HCT116 (cell line): Measurements from ENCODE around the gene RNPS1. TPM values are rescaled to one million over a fixed set of nuclear protein-coding genes. Genes with fewer than 3 reads are reported as not detected.

ENCODE experiments used
- ATAC-seq: fragments of 200-7000 bp; cut with Tn5 transposase; 2 replicates; pipeline ENCODE4 v1.9.1; 2020; ENCODE audit warnings: mild to moderate bottlenecking, moderate library complexity
- BruUV-seq: library from RNA; stranded (reverse); fragments of 400-500 nt; replicated peaks from 2 replicates; lab custom pipeline; 2021; lab: Mats Ljungman, UMichigan
- CTCF ChIA-PET: fragments of 300-600 bp; sonication (Branson Sonifier 250); formaldehyde crosslinking; loops from one replicate; lab custom pipeline; 2021; ENCODE audit warnings: antibody characterized with exemption; lab: Charles Lee
- POLR2A ChIA-PET: fragments of 300-600, 350-600 bp; sonication (Branson Sonifier 250); formaldehyde crosslinking; loops from one replicate; lab custom pipeline; 2021; ENCODE audit warnings: antibody characterized with exemption; lab: Charles Lee
- RAD21 ChIA-PET, 2 experiments: fragments of 300-600 bp; sonication (Branson Sonifier 250); formaldehyde crosslinking; loops; one replicate each; lab custom pipeline; 2023; ENCODE audit warnings: low total read pairs in 2 of 2; ENCODE audit not compliant: uncharacterized antibody in 2 of 2, unreplicated experiment in 2 of 2, low non-redundant PET in 1 of 2; lab: Charles Lee
- DNase-seq: peaks from one replicate; pipeline ENCODE4 v3.0.0-alpha.2; 2010; ENCODE audit warnings: low read depth, low spot score
- H2AFZ ChIP-seq: fragments of 200-600 bp; shearing (Covaris generic), sonication (generic); 2 replicates; pipeline ENCODE4 v1.6.1; 2017; ENCODE audit warnings: low read depth, mixed run types, mixed read lengths, antibody characterized with exemption, low read length; ENCODE audit not compliant: poor library complexity, severe bottlenecking
- H3K27ac ChIP-seq: 2 replicates; pipeline ENCODE4 v1.5.1; 2012; ENCODE audit warnings: low read depth, low read length
- H3K27me3 ChIP-seq: fragments of 200-600 bp; sonication (generic); 2 replicates; pipeline ENCODE4 v1.6.1; 2016; ENCODE audit warnings: mixed run types, low read length, mixed read lengths; ENCODE audit not compliant: insufficient read depth
- H3K36me3 ChIP-seq, 2 experiments: fragments of 200-500 bp in 1 of 2; fragments of 200-600 bp in 1 of 2; sonication (Bioruptor generic) in 1 of 2; sonication (generic) in 1 of 2; 2 replicates each; pipeline versions ENCODE4 v1.5.1 to v1.6.1; 2014 to 2016; ENCODE audit warnings: low read length in 2 of 2, inconsistent platforms in 1 of 2, mixed read lengths in 1 of 2, mixed run types in 1 of 2; ENCODE audit not compliant: insufficient read depth in 2 of 2, control insufficient read depth in 1 of 2
- H3K4me1 ChIP-seq, 2 experiments: fragments of 200-600 bp in 1 of 2; sonication (generic) in 1 of 2; 2 replicates each; pipeline versions ENCODE4 v1.5.1 to v1.6.1; 2012 to 2017; ENCODE audit warnings: low read length in 2 of 2, inconsistent platforms in 1 of 2, mild to moderate bottlenecking in 1 of 2, mixed read lengths in 1 of 2, mixed run types in 1 of 2, moderate library complexity in 1 of 2; ENCODE audit not compliant: insufficient read depth in 2 of 2, control insufficient read depth in 1 of 2
- H3K4me2 ChIP-seq: fragments of 200-600 bp; sonication (generic); 2 replicates; pipeline ENCODE4 v1.6.1; 2017; ENCODE audit warnings: mixed run types, low read length, mixed read lengths
- H3K4me3 ChIP-seq, 2 experiments: fragments of 200-600 bp in 1 of 2; sonication (generic) in 1 of 2; replicated peaks in 1 of 2; 2 replicates each; pipeline ENCODE4 v1.5.1; 2011 to 2016; ENCODE audit warnings: low read length in 2 of 2, control low read depth in 1 of 2, low read depth in 1 of 2, mild to moderate bottlenecking in 1 of 2, mixed read lengths in 1 of 2, mixed run types in 1 of 2
- H3K79me2 ChIP-seq: fragments of 200-600 bp; sonication (generic); 2 replicates; pipeline ENCODE4 v1.6.1; 2017; ENCODE audit warnings: mild to moderate bottlenecking, mixed run types, low read length, moderate library complexity, mixed read lengths; ENCODE audit not compliant: insufficient read depth
- H3K9ac ChIP-seq: fragments of 200-600 bp; sonication (generic); 2 replicates; pipeline ENCODE4 v1.6.1; 2016; ENCODE audit warnings: low read length, mixed read lengths
- H3K9me2 ChIP-seq: fragments of 200-600 bp; sonication (generic), shearing (Covaris generic); 2 replicates; pipeline ENCODE4 v1.6.1; 2017; ENCODE audit warnings: mixed run types, mild to moderate bottlenecking, moderate library complexity; ENCODE audit not compliant: insufficient read depth
- H3K9me3 ChIP-seq, 2 experiments: fragments of 200-500 bp in 1 of 2; fragments of 200-600 bp in 1 of 2; sonication (Bioruptor generic) in 1 of 2; sonication (generic) in 1 of 2; 2 replicates each; pipeline ENCODE4 v1.6.1; 2014 to 2017; ENCODE audit warnings: low read length in 2 of 2, mixed read lengths in 2 of 2, inconsistent platforms in 1 of 2, low read depth in 1 of 2, mild to moderate bottlenecking in 1 of 2, mixed run types in 1 of 2, moderate library complexity in 1 of 2; ENCODE audit not compliant: control insufficient read depth in 1 of 2, insufficient read depth in 1 of 2
- H4K20me1 ChIP-seq: fragments of 200-600 bp; sonication (generic), shearing (Covaris generic); 2 replicates; pipeline ENCODE4 v1.6.1; 2017; ENCODE audit warnings: mixed run types, mild to moderate bottlenecking, moderate library complexity; ENCODE audit not compliant: insufficient read depth
- CBX3 ChIP-seq: IDR thresholded peaks from 2 replicates; pipeline ENCODE4 v1.6.1; 2012; ENCODE audit warnings: low read depth
- EGR1 ChIP-seq: IDR thresholded peaks from 2 replicates; pipeline ENCODE4 v1.6.1; 2012; ENCODE audit warnings: low read depth
- ELF1 ChIP-seq: IDR thresholded peaks from 2 replicates; pipeline ENCODE4 v1.6.1; 2012; ENCODE audit warnings: low read depth, borderline replicate concordance
- EZH2phosphoT487 ChIP-seq: fragments of 200-600 bp; IDR thresholded peaks from 2 replicates; pipeline ENCODE4 v1.6.1; 2018; ENCODE audit warnings: antibody characterized with exemption, borderline replicate concordance
- JUND ChIP-seq: IDR thresholded peaks from 2 replicates; pipeline ENCODE4 v1.6.1; 2012
- MAX ChIP-seq: IDR thresholded peaks from 2 replicates; pipeline ENCODE4 v1.6.1; 2012
- POLR2A ChIP-seq: IDR thresholded peaks from 2 replicates; pipeline ENCODE4 v1.7.0; 2011; ENCODE audit warnings: borderline replicate concordance; ENCODE audit not compliant: insufficient read depth, insufficient read length; ENCODE audit errors: extremely low read depth
- POLR2AphosphoS5 ChIP-seq: IDR thresholded peaks from 2 replicates; pipeline ENCODE4 v1.6.1; 2011; ENCODE audit warnings: mild to moderate bottlenecking, low read depth, low read length, moderate library complexity
- REST ChIP-seq: IDR thresholded peaks from 2 replicates; pipeline ENCODE4 v1.6.1; 2012; ENCODE audit warnings: low read depth
- SIN3A ChIP-seq: IDR thresholded peaks from 2 replicates; pipeline ENCODE4 v1.6.1; 2012; ENCODE audit warnings: low read depth
- SP1 ChIP-seq: IDR thresholded peaks from 2 replicates; pipeline ENCODE4 v1.6.1; 2012; ENCODE audit warnings: low read depth
- SRF ChIP-seq: IDR thresholded peaks from 2 replicates; pipeline ENCODE4 v1.6.1; 2012; ENCODE audit warnings: low read depth
- YY1 ChIP-seq: IDR thresholded peaks from 2 replicates; pipeline ENCODE4 v1.6.1; 2011; ENCODE audit warnings: low read length, low read depth, moderate library complexity, mild to moderate bottlenecking; ENCODE audit not compliant: insufficient replicate concordance; ENCODE audit errors: extremely low read depth
- ZFX ChIP-seq: fragments of 450-650 bp; IDR thresholded peaks from 2 replicates; pipeline ENCODE4 v1.6.1; 2017
- ZNF274 ChIP-seq: fragments of 200-500 bp; sonication (Bioruptor generic); IDR thresholded peaks from 2 replicates; pipeline ENCODE4 v1.6.1; 2014; ENCODE audit warnings: mild to moderate bottlenecking, low read depth, low read length, inconsistent platforms
- intact Hi-C: fragments of 100-400 bp; cut with micrococcal nuclease; formaldehyde crosslinking; loops from 2 replicates; pipeline ENCODE4 v1.10.0; 2022
- total RNA-seq: library from RNA; stranded (reverse); gene quantifications from one replicate; pipeline ENCODE4 v1.2.1, GENCODE V29; 2021; ENCODE audit not compliant: unreplicated experiment

RNPS1 gene
- total RNA-seq, 1 experiment from 2014 or later: 257 TPM

- Histone ChIP-seq H2AFZ (no peak overlapping the region), H3K4me2 (peak overlapping the region; percentile 75), H3K9me2 (no peaks in the 10 kb centered on the region), H3K4me3 (no peak overlapping the region), H4K20me1 (no peaks in the 10 kb centered on the region; the same call in 1 of the 2 replicates), H3K27me3 (no peaks in the 10 kb centered on the region), H3K27ac (peak overlapping the region; percentile 97; the same call in 1 of the 2 replicates), H3K9me3 (no peaks in the 10 kb centered on the region), H3K36me3 (peaks cover 9 to 16% of the 10 kb centered on the region in 2 experiments; a peak in 3 of 4 replicates), H3K79me2 (peaks cover 63% of the 10 kb centered on the region), H3K4me1 (peaks cover 25 to 30% of the 10 kb centered on the region in 2 experiments), H3K9ac (no peak overlapping the region)
- TF ChIP-seq YY1: no peak
- TF ChIP-seq MAX: no peak
- TF ChIP-seq REST: no peak
- TF ChIP-seq ZNF274: no peak
- no peak for TF ChIP-seq EGR1
- no peak for TF ChIP-seq ZFX
- TF ChIP-seq EZH2phosphoT487: no peak
- TF ChIP-seq JUND: no peak
- no peak for TF ChIP-seq POLR2AphosphoS5
- TF ChIP-seq ELF1: no peak
- no peak for TF ChIP-seq POLR2A
- TF ChIP-seq SP1: no peak
- no peak for TF ChIP-seq SRF
- TF ChIP-seq SIN3A: no peak
- TF ChIP-seq CBX3: no peak
- no TSS peak for BruUV-seq
- RAD21 ChIA-PET: interaction anchor here in 1 of 2 experiments (0.6 to 1.1 kb wide), 2 partner anchors 31 to 32 kb away, joined by 3 read pairs; no protein-coding TSS in a partner anchor
- DNase-seq (no peak), ATAC-seq (no peak)
- POLR2A ChIA-PET: interaction anchor here (1.1 to 1.4 kb wide), 3 partner anchors 12 to 32 kb away, joined by 4 to 6 read pairs (median 5); partner anchors contain the start of gene ECI1
- intact Hi-C loops: no loop called here
- CTCF ChIA-PET: no interaction called here
These were observed 41.0 kb downstream of the RNPS1 start for GRCh38 chr16:2226918-2227317.
